H1 (cell line): Measurements from ENCODE around the gene GIPC2. TPM values are rescaled to one million over a fixed set of nuclear protein-coding genes. Genes with fewer than 3 reads are reported as not detected.

ENCODE experiments used
- CTCF ChIA-PET: fragments of 300-600 bp; sonication (Branson Sonifier 250); formaldehyde crosslinking; loops from one replicate; lab custom pipeline; 2021; ENCODE audit not compliant: partially characterized antibody; lab: Charles Lee
- POLR2A ChIA-PET: fragments of 300-600 bp; sonication (Branson Sonifier 250); formaldehyde crosslinking; loops from one replicate; lab custom pipeline; 2021; ENCODE audit warnings: inconsistent platforms; ENCODE audit not compliant: partially characterized antibody; lab: Charles Lee
- DNase-seq, 2 experiments: peaks; one replicate each; pipeline versions ENCODE4 v3.0.0 to v3.0.0-alpha.2; 2010 to 2022; ENCODE audit warnings: low spot score in 2 of 2, low read depth in 1 of 2, mixed read lengths in 1 of 2
- FAIRE-seq: peaks from 2 replicates; lab custom pipeline; 2011; peaks lifted over from hg19 to GRCh38; lab: Jason Lieb, UNC
- H2AFZ ChIP-seq: 2 replicates; pipeline ENCODE4 v1.8.1; 2012; ENCODE audit warnings: low read length, inconsistent platforms
- H2AK5ac ChIP-seq: 2 replicates; pipeline ENCODE4 v1.6.1; 2013; ENCODE audit warnings: low read depth, low read length
- H2BK120ac ChIP-seq: replicated peaks from 2 replicates; pipeline ENCODE3; 2013; ENCODE audit warnings: low read depth, low read length, inconsistent platforms
- H2BK12ac ChIP-seq: 2 replicates; pipeline ENCODE4 v1.6.1; 2013; ENCODE audit warnings: low read depth, low read length
- H2BK15ac ChIP-seq: 2 replicates; pipeline ENCODE4 v1.6.1; 2013; ENCODE audit warnings: low read length
- H2BK20ac ChIP-seq: 2 replicates; pipeline ENCODE4 v1.6.1; 2013; ENCODE audit warnings: low read length
- H2BK5ac ChIP-seq: 2 replicates; pipeline ENCODE4 v1.6.1; 2013; ENCODE audit warnings: low read depth, low read length
- H3K14ac ChIP-seq: 2 replicates; pipeline ENCODE4 v1.6.1; 2013; ENCODE audit warnings: inconsistent platforms; ENCODE audit not compliant: insufficient read length
- H3K18ac ChIP-seq: 2 replicates; pipeline ENCODE4 v1.6.1; 2013; ENCODE audit warnings: low read length; ENCODE audit errors: extremely low read depth
- H3K23ac ChIP-seq: 2 replicates; pipeline ENCODE4 v1.6.1; 2013; ENCODE audit warnings: inconsistent platforms; ENCODE audit not compliant: insufficient read length
- H3K23me2 ChIP-seq: 2 replicates; pipeline ENCODE4 v1.6.1; 2013; ENCODE audit warnings: low read depth, low read length
- H3K27ac ChIP-seq: 2 replicates; pipeline ENCODE4 v1.6.1; 2011; ENCODE audit warnings: low read depth, low read length, inconsistent platforms
- H3K27me3 ChIP-seq, 4 experiments: replicated peaks in 1 of 4; 1 replicate in 1 of 4; 2 replicates in 3 of 4; pipeline versions ENCODE4 v1.6.1 to v1.8.1; 2011 to 2013; ENCODE audit warnings: low read length in 3 of 4, mild to moderate bottlenecking in 3 of 4, inconsistent platforms in 2 of 4, mixed read lengths in 2 of 4, moderate library complexity in 1 of 4; ENCODE audit not compliant: control insufficient read depth in 3 of 4, insufficient read depth in 3 of 4; ENCODE audit errors: extremely low read depth in 1 of 4
- H3K36me3 ChIP-seq, 4 experiments: 2 replicates each; pipeline versions ENCODE4 v1.6.1 to v1.8.1; 2011 to 2013; ENCODE audit warnings: mild to moderate bottlenecking in 4 of 4, low read length in 3 of 4, moderate library complexity in 2 of 4, control low read depth in 1 of 4, inconsistent platforms in 1 of 4; ENCODE audit not compliant: insufficient read depth in 4 of 4, control insufficient read depth in 2 of 4
- H3K4ac ChIP-seq: replicated peaks from 2 replicates; pipeline ENCODE3; 2013; ENCODE audit warnings: low read length, low read depth, mixed read lengths, inconsistent platforms; ENCODE audit not compliant: insufficient read length
- H3K4me1 ChIP-seq, 4 experiments: replicated peaks in 1 of 4; 1 replicate in 1 of 4; 2 replicates in 3 of 4; pipeline versions ENCODE4 v1.6.1 to v1.8.1; 2011 to 2013; ENCODE audit warnings: low read length in 3 of 4, inconsistent platforms in 2 of 4, mixed read lengths in 1 of 4; ENCODE audit not compliant: insufficient read depth in 4 of 4, control insufficient read depth in 3 of 4
- H3K4me2 ChIP-seq, 2 experiments: 2 replicates each; pipeline versions ENCODE4 v1.6.1 to v1.8.1; 2011 to 2013; ENCODE audit warnings: low read depth in 2 of 2, low read length in 2 of 2, control low read depth in 1 of 2, inconsistent platforms in 1 of 2, mild to moderate bottlenecking in 1 of 2; ENCODE audit not compliant: insufficient read depth in 1 of 2
- H3K4me3 ChIP-seq, 4 experiments: fragments of 200-600, 300-600 bp in 1 of 4; sonication (generic), shearing (Covaris generic), sonication (Bioruptor Twin) in 1 of 4; 2 replicates each; pipeline versions ENCODE4 v1.5.1 to v1.8.1; 2011 to 2016; ENCODE audit warnings: low read length in 4 of 4, low read depth in 3 of 4, control low read depth in 2 of 4, inconsistent platforms in 2 of 4, mild to moderate bottlenecking in 2 of 4, mixed read lengths in 1 of 4, moderate library complexity in 1 of 4; ENCODE audit not compliant: insufficient read depth in 2 of 4; ENCODE audit errors: extremely low read depth in 1 of 4
- H3K56ac ChIP-seq: replicated peaks from 2 replicates; pipeline ENCODE3; 2013; ENCODE audit warnings: low read depth, mild to moderate bottlenecking, mixed read lengths, low read length, inconsistent platforms; ENCODE audit not compliant: insufficient read length
- H3K79me1 ChIP-seq: 2 replicates; pipeline ENCODE4 v1.6.1; 2013; ENCODE audit warnings: low read depth, low read length, control low read depth
- H3K79me2 ChIP-seq, 2 experiments: 2 replicates each; pipeline versions ENCODE4 v1.6.1 to v1.8.1; 2012 to 2013; ENCODE audit warnings: low read length in 2 of 2, mild to moderate bottlenecking in 2 of 2, inconsistent platforms in 1 of 2; ENCODE audit not compliant: insufficient read depth in 2 of 2, control insufficient read depth in 1 of 2
- H3K9ac ChIP-seq, 4 experiments: replicated peaks in 1 of 4; 1 replicate in 1 of 4; 2 replicates in 3 of 4; pipeline versions ENCODE4 v1.6.1 to v1.8.1; 2011 to 2013; ENCODE audit warnings: low read depth in 3 of 4, low read length in 3 of 4, control low read depth in 2 of 4, mild to moderate bottlenecking in 2 of 4, moderate library complexity in 2 of 4, inconsistent platforms in 1 of 4; ENCODE audit errors: extremely low read depth in 1 of 4
- H3K9me3 ChIP-seq, 2 experiments: 2 replicates each; pipeline versions ENCODE4 v1.6.1 to v1.8.1; 2012 to 2013; ENCODE audit warnings: mild to moderate bottlenecking in 2 of 2, moderate library complexity in 2 of 2, control low read depth in 1 of 2, inconsistent platforms in 1 of 2, low read depth in 1 of 2, low read length in 1 of 2, mixed read lengths in 1 of 2; ENCODE audit not compliant: insufficient read depth in 2 of 2
- H4K20me1 ChIP-seq, 2 experiments: replicated peaks in 1 of 2; 2 replicates each; pipeline versions ENCODE3 to v1.8.1; 2011 to 2013; ENCODE audit warnings: inconsistent platforms in 2 of 2, low read length in 2 of 2, mild to moderate bottlenecking in 1 of 2; ENCODE audit not compliant: insufficient read depth in 2 of 2, control insufficient read depth in 1 of 2
- H4K5ac ChIP-seq: 2 replicates; pipeline ENCODE4 v1.6.1; 2013; ENCODE audit warnings: low read length, low read depth, mixed read lengths, inconsistent platforms; ENCODE audit not compliant: insufficient read length
- H4K8ac ChIP-seq: 2 replicates; pipeline ENCODE4 v1.8.0; 2013; ENCODE audit warnings: mild to moderate bottlenecking, moderate library complexity, low read length, inconsistent platforms; ENCODE audit not compliant: insufficient read depth; ENCODE audit errors: extremely low read depth
- H4K91ac ChIP-seq: replicated peaks from 2 replicates; pipeline ENCODE3; 2013; ENCODE audit warnings: low read length, mixed read lengths, inconsistent platforms; ENCODE audit not compliant: insufficient read length
- CBX5 ChIP-seq: fragments of 300-800, 300-1000 bp; sonication (generic); IDR thresholded peaks from 2 replicates; pipeline ENCODE4 v1.7.1; 2016; ENCODE audit warnings: antibody characterized with exemption, low read length, low read depth
- CREB1 ChIP-seq: IDR thresholded peaks from 2 replicates; pipeline ENCODE4 v1.6.1; 2012; ENCODE audit warnings: inconsistent platforms
- WGBS, 2 experiments: shearing (Covaris generic) in 1 of 2; methylation state at CpG; one replicate each; pipeline versions ENCODE4 v1.1.6 to v1.1.7; 2013 to 2015; ENCODE audit warnings: low lambda C conversion rate in 2 of 2, mixed read lengths in 2 of 2, inconsistent platforms in 1 of 2, low coverage in 1 of 2, missing lambda C conversion rate in 1 of 2; ENCODE audit not compliant: insufficient replicate concordance in 2 of 2, insufficient coverage in 1 of 2, insufficient read length in 1 of 2; ENCODE audit errors: extremely low coverage in 1 of 2, missing lambda C conversion rate in 1 of 2; 5-methylcytosine and 5-hydroxymethylcytosine counted together
- polyA plus RNA-seq, 7 experiments: library from polyadenylated mRNA; depleted of rRNA in 3 of 7; stranded (reverse) in 5 of 7; unstranded in 2 of 7; fragments of >200 nt in 5 of 7; fragments of 200-250 nt in 2 of 7; gene quantifications; 1 replicate in 5 of 7; 2 replicates in 1 of 7; 4 replicates in 1 of 7; pipeline versions ENCODE4 v1.2.1 to v1.2.3, GENCODE V29; 2011 to 2013; ENCODE audit warnings: missing spikeins in 2 of 7, mixed read lengths in 2 of 7
- small RNA-seq: library from polyadenylated mRNA; stranded (forward); fragments of <200 nt; extraction: miRNeasy Mini kit (QIAGEN cat#:217004); gene quantifications from one replicate; pipeline ENCODE3, GENCODE V24; 2013; ENCODE audit not compliant: insufficient read depth
- total RNA-seq: library from RNA; stranded (reverse); fragmentation: NEBNext Ultra II Directional; extraction: Animal tissue kit (Norgen Biotek cat#: 25700); gene quantifications from 2 replicates; pipeline ENCODE4 v1.2.1, GENCODE V29; 2021

The GIPC2 gene
- total and polyA plus RNA-seq, 2 of the 8 experiments (the other 6 are each of a cell fraction or from before 2014, with no cell fraction given): 0.29 to 0.69 TPM

DNA sequence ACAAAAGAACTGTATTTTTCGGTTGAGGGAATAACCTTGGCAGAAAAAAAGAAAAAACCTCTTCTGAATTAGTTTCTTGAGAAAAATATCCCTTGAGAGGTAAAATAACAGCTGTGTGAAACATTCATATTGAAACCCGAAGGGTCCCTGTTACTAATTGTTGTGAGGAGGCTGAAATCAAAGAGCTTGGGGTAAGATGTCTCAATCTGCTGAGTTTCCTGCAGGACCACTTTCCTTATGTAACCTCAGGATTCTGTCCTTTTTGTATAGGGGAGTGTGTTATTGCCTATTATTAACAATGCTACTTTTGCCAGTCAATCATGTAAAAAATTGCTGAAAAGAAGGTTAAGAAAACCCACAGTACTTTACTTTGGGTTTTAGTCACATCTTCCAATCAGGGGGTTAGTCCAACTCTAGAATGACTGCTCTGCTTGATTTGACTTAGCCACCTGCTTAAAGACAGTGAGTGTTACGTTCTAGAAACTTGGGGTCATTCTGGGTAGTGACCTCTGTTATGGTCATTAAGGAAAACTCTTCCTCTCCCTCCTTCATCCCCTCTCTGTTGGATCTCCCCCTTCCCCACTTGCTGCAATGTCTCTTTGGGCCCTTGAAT lies 138.8 kb downstream of the GIPC2 start:
- no peak overlapping the region for H3K9ac ChIP-seq
- H3K23ac ChIP-seq: no peak overlapping the region
- H3K9me3 ChIP-seq: no peaks in the 10 kb centered on the region
- no peak overlapping the region for H3K4me3 ChIP-seq
- DNase-seq (no peak), FAIRE-seq (no peak)
- no peak overlapping the region for H3K4ac ChIP-seq
- H4K8ac ChIP-seq: no peak overlapping the region
- H2BK20ac ChIP-seq: no peak overlapping the region
- no peak overlapping the region for H4K91ac ChIP-seq
- H3K79me2 ChIP-seq: no peaks in the 10 kb centered on the region
- H2AK5ac ChIP-seq: no peak overlapping the region
- H3K27ac ChIP-seq: no peak overlapping the region
- no peak overlapping the region for H3K14ac ChIP-seq
- no peak overlapping the region for H2BK5ac ChIP-seq
- no peaks in the 10 kb centered on the region for H3K27me3 ChIP-seq
- H4K20me1 ChIP-seq: no peaks in the 10 kb centered on the region
- WGBS, 2 experiments: 82% methylated on average over 3 of the region's 3 CpGs; no CpG with 5 or more reads in 1 of the 2 experiments
- H3K23me2 ChIP-seq: no peaks in the 10 kb centered on the region
- H3K4me1 ChIP-seq: no peaks in the 10 kb centered on the region
- ChIA-PET POLR2A (no interaction called here), CTCF (no interaction called here)
- no peak overlapping the region for H2BK15ac ChIP-seq
- no peak overlapping the region for H2BK12ac ChIP-seq
- no peaks in the 10 kb centered on the region for H3K79me1 ChIP-seq
- no peak overlapping the region for H3K56ac ChIP-seq
- H4K5ac ChIP-seq: no peak overlapping the region
- no peak overlapping the region for H2BK120ac ChIP-seq
- TF ChIP-seq CREB1 (no peak), CBX5 (no peak)
- no peak overlapping the region for H3K18ac ChIP-seq
- no peaks in the 10 kb centered on the region for H3K36me3 ChIP-seq
- H3K4me2 ChIP-seq: no peak overlapping the region
- no peak overlapping the region for H2AFZ ChIP-seq

Small RNA genes lying within 50 kb of the gene (small RNA-seq; reads per million reads assigned to genes)
- gene AC103591.3 (6.0 reads per million, percentile 68 among the genes with 10 or more reads in this experiment), gene RNA5SP22 (not detected), gene RNU6-1102P (not detected)

Other genes with a start within 250 kb of the GIPC2 start
- gene NEXN, start 157.3 kb upstream of the GIPC2 start, total RNA-seq: 2.6 and 2.9 TPM in 2 replicates
- gene NEXN, start 157.3 kb upstream of the GIPC2 start, polyA plus RNA-seq (2011; rRNA removed): 0.17 and 0.20 TPM in 2 replicates
- 201 and 206 TPM in 2 replicates for gene FUBP1, start 66.9 kb upstream of the GIPC2 start, total RNA-seq
- 184 and 224 TPM in 2 replicates for gene FUBP1, start 66.9 kb upstream of the GIPC2 start, polyA plus RNA-seq (2011; rRNA removed)
- gene DNAJB4, start 41.0 kb upstream of the GIPC2 start, total RNA-seq: 20.2 and 21.8 TPM in 2 replicates
- 5.7 and 6.6 TPM in 2 replicates for gene DNAJB4, start 41.0 kb upstream of the GIPC2 start, polyA plus RNA-seq (2011; rRNA removed)